ENCODE results near the gene APLP1. TPM values are rescaled to one million over a fixed set of nuclear protein-coding genes. Genes with fewer than 3 reads are reported as not detected.
"Not testable (repeated sequence)": the region's sequence is repeated elsewhere in the genome, so short reads cannot be mapped to it uniquely, and the experiment has no call there.

Gene APLP1
- 10 to 100 TPM in 1 of 4 donors, 1 to 10 TPM in 2, not detected in 1; 3.6 to 13.8 (median 4.7) TPM for polyA plus RNA-seq
- long read RNA-seq, donor 1, partial matches to known transcripts: 0 of 1 reads
- long read RNA-seq, donor 1, other reads (novel, unspliced or antisense): 0 of 1 reads
- long read RNA-seq, donor 2: 0 reads
- long read RNA-seq, donor 3: 0 reads
- long read RNA-seq, donor 4, partial matches to known transcripts: 0 of 1 reads
- long read RNA-seq, donor 4, other reads (novel, unspliced or antisense): 0 of 1 reads
- long read RNA-seq, donor 5, partial matches to known transcripts: 0 of 1 reads
- long read RNA-seq, donor 5, other reads (novel, unspliced or antisense): 0 of 1 reads
- long read RNA-seq, donor 6, partial matches to known transcripts: 0 of 2 reads
- long read RNA-seq, donor 6, other reads (novel, unspliced or antisense): 0 of 2 reads
- long read RNA-seq, donor 7: 0 reads
- long read RNA-seq, donor 8: 0 reads
- long read RNA-seq, donor 9: 0 reads
- long read RNA-seq, donor 10, transcript APLP1-201 (17 exons, 2,495 nt): major isoform, 5 of 25 reads
- long read RNA-seq, donor 10, partial matches to known transcripts: 13 of 25 reads
- long read RNA-seq, donor 10, other reads (novel, unspliced or antisense): 7 of 25 reads

- peaks cover 2 to 49% (median 4%) of the 10 kb centered on the region in 3 donors for H3K27me3 ChIP-seq (ENCODE audit: control insufficient read depth in 3 of 3, insufficient read depth in 3 of 3, low read length in 3 of 3)
- no peaks in the 10 kb centered on the region for H3K36me3 ChIP-seq (ENCODE audit: control insufficient read depth in 3 of 3, insufficient read depth in 2 of 3, low read depth in 1 of 3, low read length in 3 of 3)
- no peaks in the 10 kb centered on the region for H3K9me3 ChIP-seq (ENCODE audit: control insufficient read depth in 2 of 2, insufficient read depth in 1 of 2, low read depth in 1 of 2, low read length in 1 of 2)
- peak within 1 kb of the TSS in 2 of 3 donors; percentile 29 to 39 for H3K4me3 ChIP-seq (ENCODE audit: low read depth in 1 of 3, low read length in 3 of 3)
- peaks cover 0 to 18% (median 3%) of the 10 kb centered on the region in 3 donors for H3K4me1 ChIP-seq (ENCODE audit: control insufficient read depth in 3 of 3, insufficient read depth in 2 of 3, low read depth in 1 of 3, low read length in 2 of 3)
- WGBS, 3 donors: 1 to 2% (median 1%) methylated on average over 22 to 60 of the region's 60 CpGs
- DNase-seq (peak; percentile 49 to 77), FAIRE-seq (no peak)
- H3K27ac ChIP-seq (ENCODE audit: low read depth in 1 of 3, low read length in 2 of 3): peak within 1 kb of the TSS in 1 of 3 donors; percentile 28
Measured at GRCh38 chr19:35868172-35868822, at the start of gene APLP1. Gene APLP1 (plus strand): TSS chr19:35868574. CDS start chr19:35868637, 63 bp downstream.

- FAIRE-seq: no peak
Measured at GRCh38 chr19:35822579-35822978, 45.8 kb upstream of the APLP1 start.

GRCh38 chr19:35824150-35824549, 44.2 kb upstream of the APLP1 start:
- H3K9me3 ChIP-seq (ENCODE audit: control insufficient read depth in 2 of 2, insufficient read depth in 1 of 2, low read depth in 1 of 2, low read length in 1 of 2): no peaks in the 10 kb centered on the region
- H3K4me1 ChIP-seq (ENCODE audit: control insufficient read depth in 3 of 3, insufficient read depth in 2 of 3, low read depth in 1 of 3, low read length in 2 of 3): no peaks in the 10 kb centered on the region
- FAIRE-seq: no peak
- H3K4me3 ChIP-seq (ENCODE audit: low read depth in 1 of 3, low read length in 3 of 3): no peak overlapping the region
- peaks cover 0 to 3% (median 0%) of the 10 kb centered on the region in 3 donors for H3K27me3 ChIP-seq (ENCODE audit: control insufficient read depth in 3 of 3, insufficient read depth in 3 of 3, low read length in 3 of 3)
- 77 to 82% (median 81%) methylated on average over 5 of the region's 5 CpGs for WGBS, 3 donors
- no peak for DNase-seq
- no peak overlapping the region for H3K27ac ChIP-seq (ENCODE audit: low read depth in 1 of 3, low read length in 2 of 3)
- no peaks in the 10 kb centered on the region for H3K36me3 ChIP-seq (ENCODE audit: control insufficient read depth in 3 of 3, insufficient read depth in 2 of 3, low read depth in 1 of 3, low read length in 3 of 3)

More at GRCh38 chr19:35822579-35822978, 45.8 kb upstream of the APLP1 start:
- Histone ChIP-seq H3K9me3 (ENCODE audit: control insufficient read depth in 2 of 2, insufficient read depth in 1 of 2, low read depth in 1 of 2, low read length in 1 of 2) (no peaks in the 10 kb centered on the region), H3K27ac (ENCODE audit: low read depth in 1 of 3, low read length in 2 of 3) (no peak overlapping the region), H3K27me3 (ENCODE audit: control insufficient read depth in 3 of 3, insufficient read depth in 3 of 3, low read length in 3 of 3) (peaks cover 0 to 4% (median 4%) of the 10 kb centered on the region in 3 donors), H3K4me1 (ENCODE audit: control insufficient read depth in 3 of 3, insufficient read depth in 2 of 3, low read depth in 1 of 3, low read length in 2 of 3) (no peaks in the 10 kb centered on the region), H3K4me3 (ENCODE audit: low read depth in 1 of 3, low read length in 3 of 3) (no peak overlapping the region), H3K36me3 (ENCODE audit: control insufficient read depth in 3 of 3, insufficient read depth in 2 of 3, low read depth in 1 of 3, low read length in 3 of 3) (no peaks in the 10 kb centered on the region)
- no peak for DNase-seq
- WGBS, 3 donors: 65 to 80% (median 68%) methylated on average over 3 of the region's 3 CpGs

GRCh38 chr19:35828692-35829301, 39.6 kb upstream of the APLP1 start:
- Histone ChIP-seq H3K27ac (ENCODE audit: low read depth in 1 of 3, low read length in 2 of 3) (no peak overlapping the region), H3K9me3 (ENCODE audit: control insufficient read depth in 2 of 2, insufficient read depth in 1 of 2, low read depth in 1 of 2, low read length in 1 of 2) (no peaks in the 10 kb centered on the region), H3K36me3 (ENCODE audit: control insufficient read depth in 3 of 3, insufficient read depth in 2 of 3, low read depth in 1 of 3, low read length in 3 of 3) (no peaks in the 10 kb centered on the region), H3K4me3 (ENCODE audit: low read depth in 1 of 3, low read length in 3 of 3) (no peak overlapping the region), H3K27me3 (ENCODE audit: control insufficient read depth in 3 of 3, insufficient read depth in 3 of 3, low read length in 3 of 3) (peaks cover 0 to 15% (median 3%) of the 10 kb centered on the region in 3 donors), H3K4me1 (ENCODE audit: control insufficient read depth in 3 of 3, insufficient read depth in 2 of 3, low read depth in 1 of 3, low read length in 2 of 3) (no peaks in the 10 kb centered on the region)
- WGBS, 3 donors: 6 to 17% (median 12%) methylated on average over 12 of the region's 12 CpGs
- FAIRE-seq: no peak
- peak; percentile 30 to 85 for DNase-seq

GRCh38 chr19:35830986-35831385, 37.4 kb upstream of the APLP1 start:
- DNase-seq (no peak), FAIRE-seq (no peak)
- Histone ChIP-seq H3K27me3 (ENCODE audit: control insufficient read depth in 3 of 3, insufficient read depth in 3 of 3, low read length in 3 of 3) (peaks cover 0 to 15% (median 2%) of the 10 kb centered on the region in 3 donors), H3K4me1 (ENCODE audit: control insufficient read depth in 3 of 3, insufficient read depth in 2 of 3, low read depth in 1 of 3, low read length in 2 of 3) (no peaks in the 10 kb centered on the region), H3K36me3 (ENCODE audit: control insufficient read depth in 3 of 3, insufficient read depth in 2 of 3, low read depth in 1 of 3, low read length in 3 of 3) (no peaks in the 10 kb centered on the region), H3K9me3 (ENCODE audit: control insufficient read depth in 2 of 2, insufficient read depth in 1 of 2, low read depth in 1 of 2, low read length in 1 of 2) (no peaks in the 10 kb centered on the region), H3K4me3 (ENCODE audit: low read depth in 1 of 3, low read length in 3 of 3) (no peak overlapping the region), H3K27ac (ENCODE audit: low read depth in 1 of 3, low read length in 2 of 3) (no peak overlapping the region)
- WGBS, 3 donors: 67 to 76% (median 70%) methylated on average over 16 to 18 of the region's 18 CpGs

DNA sequence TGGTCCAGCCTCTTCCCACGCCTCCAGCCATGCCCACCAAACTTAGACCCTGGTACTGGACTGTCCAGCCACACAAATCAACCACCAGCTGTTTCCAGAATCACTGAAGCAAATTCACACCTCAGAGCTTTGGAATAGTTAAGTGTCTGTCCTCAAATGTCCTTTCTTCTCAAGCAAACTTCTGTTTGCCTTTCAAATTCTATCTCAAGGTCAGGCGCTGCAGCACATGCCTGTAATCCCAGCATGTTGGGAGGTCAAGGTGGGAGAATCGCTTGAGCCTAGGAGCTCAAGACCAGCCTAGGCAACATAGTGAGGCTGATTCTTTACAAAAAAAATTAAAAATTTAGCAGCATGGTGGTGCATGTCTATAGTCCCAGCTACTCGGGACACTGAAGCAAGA, 36.3 kb upstream of the APLP1 start:
- DNase-seq (no peak), FAIRE-seq (no peak)
- no peaks in the 10 kb centered on the region for H3K4me1 ChIP-seq (ENCODE audit: control insufficient read depth in 3 of 3, insufficient read depth in 2 of 3, low read depth in 1 of 3, low read length in 2 of 3)
- no peak overlapping the region for H3K27ac ChIP-seq (ENCODE audit: low read depth in 1 of 3, low read length in 2 of 3)
- H3K36me3 ChIP-seq (ENCODE audit: control insufficient read depth in 3 of 3, insufficient read depth in 2 of 3, low read depth in 1 of 3, low read length in 3 of 3): no peaks in the 10 kb centered on the region
- H3K9me3 ChIP-seq (ENCODE audit: control insufficient read depth in 2 of 2, insufficient read depth in 1 of 2, low read depth in 1 of 2, low read length in 1 of 2): no peaks in the 10 kb centered on the region
- WGBS, 3 donors: 43 to 71% (median 47%) methylated on average over 4 of the region's 4 CpGs
- peaks cover 0 to 15% (median 4%) of the 10 kb centered on the region in 3 donors for H3K27me3 ChIP-seq (ENCODE audit: control insufficient read depth in 3 of 3, insufficient read depth in 3 of 3, low read length in 3 of 3)
- no peak overlapping the region for H3K4me3 ChIP-seq (ENCODE audit: low read depth in 1 of 3, low read length in 3 of 3)

GRCh38 chr19:35833972-35834371, 34.4 kb upstream of the APLP1 start:
- no peak overlapping the region for H3K4me3 ChIP-seq (ENCODE audit: low read depth in 1 of 3, low read length in 3 of 3)
- H3K4me1 ChIP-seq (ENCODE audit: control insufficient read depth in 3 of 3, insufficient read depth in 2 of 3, low read depth in 1 of 3, low read length in 2 of 3): no peaks in the 10 kb centered on the region
- FAIRE-seq (no peak), DNase-seq (no peak)
- peaks cover 0 to under 1% of the 10 kb centered on the region in 2 donors for H3K9me3 ChIP-seq (ENCODE audit: control insufficient read depth in 2 of 2, insufficient read depth in 1 of 2, low read depth in 1 of 2, low read length in 1 of 2)
- WGBS, 3 donors: 52 to 60% (median 59%) methylated on average over 7 of the region's 7 CpGs
- H3K36me3 ChIP-seq (ENCODE audit: control insufficient read depth in 3 of 3, insufficient read depth in 2 of 3, low read depth in 1 of 3, low read length in 3 of 3): no peaks in the 10 kb centered on the region
- H3K27ac ChIP-seq (ENCODE audit: low read depth in 1 of 3, low read length in 2 of 3): no peak overlapping the region
- peaks cover 0 to 15% (median 2%) of the 10 kb centered on the region in 3 donors for H3K27me3 ChIP-seq (ENCODE audit: control insufficient read depth in 3 of 3, insufficient read depth in 3 of 3, low read length in 3 of 3)

DNA sequence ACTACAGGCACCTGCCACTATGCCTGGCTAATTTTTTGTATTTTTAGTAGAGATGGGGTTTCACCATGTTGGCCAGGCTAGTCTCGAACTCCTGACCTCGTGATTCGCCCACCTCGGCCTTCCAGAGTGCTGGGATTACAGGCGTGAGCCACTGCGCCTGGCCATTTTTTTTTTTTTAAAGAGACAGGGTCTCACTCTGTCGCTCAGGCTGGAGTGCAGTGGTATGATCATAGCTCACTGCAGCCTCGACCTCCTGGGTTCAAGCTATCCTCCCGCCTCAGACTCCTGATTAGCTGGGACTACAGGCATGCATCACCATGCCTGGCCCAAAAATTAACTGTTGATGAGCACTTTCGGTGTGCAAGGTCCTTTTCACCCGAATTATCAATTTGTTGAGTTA, 32.3 kb upstream of the APLP1 start:
- H3K9me3 ChIP-seq (ENCODE audit: control insufficient read depth in 2 of 2, insufficient read depth in 1 of 2, low read depth in 1 of 2, low read length in 1 of 2); H3K27me3 ChIP-seq (ENCODE audit: control insufficient read depth in 3 of 3, insufficient read depth in 3 of 3, low read length in 3 of 3); H3K36me3 ChIP-seq (ENCODE audit: control insufficient read depth in 3 of 3, insufficient read depth in 2 of 3, low read depth in 1 of 3, low read length in 3 of 3); H3K4me3 ChIP-seq (ENCODE audit: low read depth in 1 of 3, low read length in 3 of 3); H3K4me1 ChIP-seq (ENCODE audit: control insufficient read depth in 3 of 3, insufficient read depth in 2 of 3, low read depth in 1 of 3, low read length in 2 of 3); H3K27ac ChIP-seq (ENCODE audit: low read depth in 1 of 3, low read length in 2 of 3); FAIRE-seq; DNase-seq: not testable (repeated sequence)
- WGBS, 3 donors: 46 to 56% (median 49%) methylated on average over 11 of the region's 11 CpGs

All from small intestine (tissue), 16 donors.